ENCODE measurements around the gene NOX5.

NOX5 gene

DNA sequence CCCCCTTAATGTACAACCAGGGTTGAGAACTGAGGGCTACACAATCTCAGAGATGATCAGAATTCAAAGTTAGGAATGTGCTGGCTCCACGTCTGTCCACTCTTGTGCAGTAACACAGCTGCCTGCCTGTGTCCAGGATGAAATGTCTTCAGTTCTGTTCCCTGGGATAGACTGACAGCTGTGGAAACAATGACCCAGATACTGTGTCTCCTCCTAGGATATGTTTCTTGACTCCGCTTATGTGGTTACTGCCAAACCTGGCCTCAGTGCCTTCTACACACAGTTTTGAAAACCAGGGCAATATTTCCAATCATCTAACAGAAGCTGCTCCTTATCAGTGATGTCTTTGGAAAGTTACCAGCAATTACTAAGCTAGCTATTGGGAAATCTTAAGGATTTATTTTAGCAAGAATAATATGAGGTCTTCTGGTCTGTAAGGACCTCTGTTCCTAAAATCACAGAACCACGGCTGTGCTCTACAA, 67.6 kb downstream of the NOX5 start:
- DNase-seq (ENCODE audit: low read depth) = peak; percentile 20

DNA sequence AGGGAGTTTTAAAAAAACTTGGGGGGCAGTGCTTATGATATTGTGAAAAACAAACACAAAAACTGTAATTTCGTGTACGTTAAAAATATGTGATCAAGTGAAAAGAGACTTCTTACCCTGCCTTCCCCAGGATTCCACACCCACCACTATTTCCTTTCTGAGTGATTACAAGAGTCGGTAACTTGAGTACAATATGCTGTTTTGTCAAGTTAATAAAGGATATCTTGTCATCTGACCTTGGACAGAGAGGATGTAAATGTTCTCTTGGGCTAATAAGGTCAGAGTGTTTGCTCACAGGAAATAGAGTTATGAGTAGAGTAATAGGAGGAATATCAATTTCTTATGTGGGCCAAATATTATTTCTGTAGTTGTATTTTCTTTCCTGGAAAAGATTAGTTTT, 68.1 kb downstream of the NOX5 start:
- no peak for DNase-seq (ENCODE audit: low read depth)

DNA sequence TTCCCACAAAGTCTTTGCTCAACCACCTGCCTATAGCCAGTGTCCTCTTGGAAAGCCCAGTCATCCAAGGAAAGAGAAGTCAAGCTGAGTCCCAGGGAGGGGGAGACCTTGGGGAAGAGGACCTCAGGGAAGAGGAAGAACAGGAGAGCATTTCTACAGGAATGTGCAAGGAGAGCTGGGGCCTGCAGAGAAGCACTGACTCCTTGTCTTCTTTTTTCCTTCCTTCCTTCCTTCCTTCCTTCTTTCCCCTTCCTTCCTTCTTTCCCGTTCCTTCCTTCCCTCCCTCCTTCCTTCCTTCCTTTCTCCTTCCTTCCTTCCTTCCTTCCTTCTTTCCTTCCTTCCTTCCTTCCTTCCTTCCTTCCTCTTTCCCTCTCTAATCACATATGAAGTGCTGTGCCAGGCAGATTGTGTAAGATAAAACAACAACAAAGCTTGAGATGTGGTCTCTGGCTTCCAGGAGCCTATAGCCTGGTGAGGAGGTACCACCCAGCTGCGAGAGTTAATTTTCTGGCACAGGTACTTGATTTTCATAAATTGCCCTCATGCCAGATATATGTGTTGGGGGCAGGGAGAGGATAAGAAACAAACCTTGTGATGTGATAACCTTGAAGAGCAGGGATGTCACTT, 70.0 kb downstream of the NOX5 start:
- no peak for DNase-seq (ENCODE audit: low read depth)

DNA sequence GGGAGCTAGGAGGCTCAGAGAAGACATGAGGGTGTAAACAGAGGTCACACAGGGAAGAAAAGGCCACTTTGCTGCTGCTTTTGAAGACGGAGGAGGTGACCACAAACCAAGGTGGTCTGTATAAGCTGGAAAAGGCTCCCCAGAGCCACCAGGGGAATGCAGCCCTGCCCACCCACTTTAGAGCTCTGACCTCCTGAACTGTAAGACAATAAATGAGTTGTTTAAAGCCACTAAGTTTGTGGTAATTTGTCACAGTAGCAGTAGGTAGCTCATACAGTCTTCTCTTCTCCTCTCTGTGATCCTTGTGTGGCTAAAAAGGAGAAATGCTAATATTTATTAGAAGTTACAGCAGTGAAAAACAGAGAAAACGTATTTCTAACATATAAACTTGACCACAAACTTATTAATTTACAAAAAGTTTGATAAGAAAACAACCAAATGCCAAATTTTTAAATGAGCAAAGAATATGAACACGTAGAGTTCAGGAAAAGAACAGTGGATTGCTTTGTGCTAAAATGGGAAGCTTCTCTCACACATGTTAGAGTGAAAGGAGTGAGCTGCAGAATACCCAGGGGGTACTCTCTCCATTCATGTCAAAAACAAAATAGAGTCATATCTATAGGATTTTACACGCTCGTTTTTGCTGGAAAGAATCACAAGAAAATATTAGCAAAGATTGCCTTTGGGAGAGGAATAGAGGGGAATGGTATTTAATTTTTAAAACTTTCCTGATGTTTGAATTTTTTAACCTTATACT, 71.0 kb downstream of the NOX5 start:
- no peak for DNase-seq (ENCODE audit: low read depth)

DNA sequence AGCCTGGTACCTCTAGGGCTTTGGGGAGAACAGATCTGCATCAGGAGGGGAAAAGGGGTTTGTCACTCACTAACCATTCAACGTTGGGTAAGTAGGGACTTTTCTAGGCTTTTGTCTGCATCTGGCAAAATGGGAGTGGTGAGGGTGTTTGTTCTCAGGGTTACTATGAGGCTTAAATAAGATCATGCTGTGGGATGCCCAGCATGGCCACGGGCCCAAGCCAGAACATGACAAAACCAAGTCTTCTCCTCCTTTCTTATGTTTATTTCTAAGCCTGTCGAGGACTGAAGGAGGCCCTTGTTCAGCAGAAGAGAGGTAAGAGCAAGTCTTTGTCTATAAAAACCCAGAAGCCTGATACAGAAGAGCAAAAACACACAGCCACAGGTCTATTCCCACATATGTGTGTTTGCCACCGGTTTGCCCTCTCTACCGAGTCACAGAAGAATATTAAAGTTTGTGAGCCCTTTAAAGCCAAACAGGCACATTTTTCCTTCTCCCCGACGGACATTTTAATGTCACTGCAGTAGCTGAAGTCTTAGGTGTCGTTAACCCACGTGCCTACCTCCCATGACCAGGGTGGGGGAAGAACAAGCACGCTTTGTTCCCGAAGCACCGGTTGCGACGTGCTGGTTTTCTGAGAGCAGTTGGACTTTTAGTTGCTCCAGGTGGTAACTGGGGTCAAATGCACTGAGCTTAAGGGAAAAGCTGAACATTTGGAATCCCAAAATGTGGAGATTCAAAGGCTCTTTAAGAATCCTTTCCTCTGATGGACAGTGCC, 72.1 kb downstream of the NOX5 start:
- no peak for DNase-seq (ENCODE audit: low read depth)

DNA sequence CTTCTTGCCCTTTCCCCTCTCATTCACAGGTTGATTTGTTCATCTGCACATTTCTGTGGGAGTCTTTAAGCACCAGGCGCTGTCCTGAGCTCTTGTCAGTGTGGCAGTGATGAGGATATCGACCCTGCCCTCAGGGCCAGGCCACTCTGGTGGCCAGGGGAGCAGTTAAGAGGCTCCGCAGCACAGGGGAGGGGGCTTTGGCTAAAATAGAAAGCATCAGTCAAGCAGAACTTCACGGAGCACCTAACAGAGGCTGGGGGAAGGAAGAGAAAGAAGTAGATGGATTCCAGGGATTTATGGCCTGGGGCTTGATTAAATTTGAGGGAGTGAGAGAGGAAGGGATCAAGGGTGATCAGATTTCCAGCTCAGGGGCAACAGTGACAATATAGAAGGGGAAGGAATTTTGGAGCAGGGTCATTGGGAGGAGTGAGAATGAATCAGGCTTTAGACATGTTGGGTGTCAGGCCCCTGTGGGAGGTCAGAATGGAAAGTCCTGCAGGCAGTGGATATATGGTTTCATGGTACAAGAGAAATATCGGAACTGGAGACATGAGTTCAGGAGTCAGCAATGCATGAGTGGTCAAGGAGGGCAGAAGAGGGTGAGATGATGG, 73.0 kb downstream of the NOX5 start:
- DNase-seq (ENCODE audit: low read depth) = no peak

DNA sequence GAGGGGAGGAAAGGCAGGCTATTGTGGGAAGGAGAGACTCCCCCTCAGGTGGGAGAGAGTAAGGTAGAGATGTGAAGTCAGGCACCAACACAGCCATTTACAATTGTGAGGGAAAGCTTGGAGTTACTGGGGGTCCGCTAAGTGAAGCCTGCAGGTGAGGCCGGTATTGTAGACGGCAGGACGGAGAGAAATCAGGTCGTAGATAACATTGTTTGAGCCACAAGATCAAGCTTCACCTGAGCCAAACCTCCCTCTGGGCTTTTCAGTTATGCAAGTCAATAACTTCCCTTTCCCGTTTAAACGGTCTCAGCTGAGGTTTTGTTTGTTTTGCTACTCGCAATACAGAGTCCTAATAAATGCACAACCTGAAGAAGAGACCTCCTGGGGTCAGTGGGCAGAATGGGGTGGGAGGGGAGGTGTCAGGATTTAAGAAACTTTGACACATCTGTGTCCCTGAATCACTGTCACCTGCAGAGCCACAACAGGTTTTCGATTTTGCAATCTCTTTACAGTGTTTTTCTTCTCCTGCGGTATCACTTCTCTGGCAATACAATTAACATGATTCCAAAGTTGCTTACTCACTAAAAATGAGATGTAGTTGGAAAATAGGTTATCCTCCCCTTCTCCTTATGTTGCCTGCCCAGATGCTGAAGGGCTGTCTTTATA, 73.9 kb downstream of the NOX5 start:
- no peak for DNase-seq (ENCODE audit: low read depth)

DNA sequence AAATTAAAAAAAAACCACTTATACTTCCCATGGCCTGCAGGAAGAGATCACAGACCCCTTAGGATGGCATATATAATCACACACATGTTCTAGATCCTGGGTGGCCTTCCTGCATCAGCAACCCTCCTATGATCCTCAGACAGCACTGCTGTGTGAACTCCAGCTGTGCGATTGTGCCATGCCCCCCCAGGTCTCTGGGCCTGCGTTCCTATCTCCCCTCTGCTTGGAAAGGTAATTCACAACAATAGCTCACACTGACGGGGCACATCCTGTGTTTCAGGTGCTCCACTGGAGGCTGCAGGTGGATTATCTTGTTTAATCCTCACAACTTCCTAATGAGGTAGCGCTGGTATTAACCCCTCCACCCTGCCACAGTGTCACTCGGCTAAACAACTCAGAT, 74.8 kb downstream of the NOX5 start:
- no peak for DNase-seq (ENCODE audit: low read depth)

DNA sequence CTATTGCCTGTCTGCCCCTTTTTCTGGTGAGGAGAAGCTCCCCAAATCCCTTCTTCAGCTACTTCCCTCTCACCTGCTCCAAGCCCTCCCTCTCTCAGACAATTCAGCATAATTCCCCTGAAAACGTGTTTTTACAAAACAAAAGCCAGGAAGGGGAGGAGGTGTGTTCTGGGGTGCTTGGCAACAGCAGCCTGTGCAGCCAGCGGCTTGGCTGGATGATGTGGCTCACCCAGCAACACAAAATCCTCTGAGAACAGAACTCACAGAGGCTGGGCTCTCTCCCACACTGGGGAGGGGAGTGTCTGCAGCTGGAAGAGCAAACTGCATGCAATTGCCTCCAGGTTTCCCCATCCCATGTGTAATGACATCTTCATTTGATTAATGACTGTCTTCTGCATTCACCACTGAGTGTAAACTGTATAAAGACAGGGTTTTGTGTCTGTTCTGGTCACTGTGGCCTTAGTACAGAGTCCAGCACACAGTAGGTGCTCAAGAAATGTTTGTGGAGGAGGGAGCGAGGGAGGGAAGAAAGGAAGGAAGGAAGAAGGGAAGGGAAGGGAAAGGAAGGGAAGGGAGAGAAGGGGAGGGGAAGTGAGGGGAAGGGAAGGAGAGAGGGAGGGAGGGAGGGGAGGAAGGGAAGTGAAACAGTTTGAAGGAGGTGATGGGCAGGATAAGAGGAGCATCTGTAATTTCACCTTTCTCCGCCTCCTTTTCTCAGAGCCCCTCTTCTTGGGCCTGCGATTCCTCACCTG, 75.9 kb downstream of the NOX5 start:
- DNase-seq (ENCODE audit: low read depth) = peak; percentile 23

DNA sequence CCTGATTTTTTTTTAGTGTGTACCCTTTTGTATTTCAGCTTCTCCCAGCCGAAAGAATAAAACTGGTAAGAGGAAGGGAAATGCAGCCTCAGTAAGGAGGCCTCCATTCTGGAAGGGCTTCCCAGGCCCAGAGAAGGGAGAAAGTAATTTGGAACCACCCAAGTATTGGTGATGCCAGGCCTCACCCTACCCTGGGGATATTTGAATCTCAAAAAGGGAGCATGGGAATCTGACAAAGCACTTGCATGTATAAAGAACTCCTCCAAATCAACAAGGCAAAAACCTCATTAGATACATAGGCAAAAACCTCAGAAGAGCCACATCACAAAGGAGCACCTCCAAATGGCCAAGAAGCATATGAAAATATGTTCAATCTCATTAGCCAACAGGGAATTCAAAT, 77.2 kb downstream of the NOX5 start:
- no peak for DNase-seq (ENCODE audit: low read depth)

DNA sequence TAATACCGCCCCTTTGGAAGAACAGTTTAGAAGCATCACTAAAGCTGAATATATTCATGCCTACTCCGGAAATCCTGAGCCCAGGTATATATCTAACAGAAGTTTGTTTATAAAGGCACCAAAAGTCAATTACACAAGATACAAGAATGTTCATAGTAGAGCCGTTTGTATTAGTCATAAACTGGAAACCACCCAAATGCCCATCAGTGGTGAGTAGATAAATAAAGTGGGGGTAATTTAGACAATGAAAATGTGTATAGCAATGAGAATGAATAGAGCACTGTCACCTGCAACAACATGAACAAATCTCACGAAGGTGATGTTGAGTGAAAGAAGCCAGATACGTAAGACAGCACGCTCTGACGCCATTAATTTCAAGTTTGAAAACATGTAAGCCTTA, 77.7 kb downstream of the NOX5 start:
- no peak for DNase-seq (ENCODE audit: low read depth)

DNA sequence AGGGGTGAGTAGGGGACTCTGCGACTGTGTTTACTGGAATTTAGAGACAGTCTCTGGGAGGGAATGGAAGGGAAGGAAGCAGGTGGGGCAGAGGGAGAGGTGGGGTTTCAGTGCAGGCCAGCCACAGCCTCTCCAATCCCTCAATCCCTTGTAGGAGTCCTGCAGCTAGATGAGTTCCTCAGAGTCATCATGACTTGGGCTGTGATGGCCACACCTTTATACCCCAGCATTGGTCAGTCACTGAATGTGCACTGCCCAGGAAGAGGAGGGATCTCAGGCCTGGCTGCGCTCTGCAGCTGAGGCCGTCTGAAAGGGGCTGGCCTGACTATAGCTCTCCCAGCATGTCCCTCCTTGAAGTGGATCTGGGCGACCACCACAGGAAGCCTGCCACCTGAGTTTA, 78.6 kb downstream of the NOX5 start:
- no peak for DNase-seq (ENCODE audit: low read depth)

DNA sequence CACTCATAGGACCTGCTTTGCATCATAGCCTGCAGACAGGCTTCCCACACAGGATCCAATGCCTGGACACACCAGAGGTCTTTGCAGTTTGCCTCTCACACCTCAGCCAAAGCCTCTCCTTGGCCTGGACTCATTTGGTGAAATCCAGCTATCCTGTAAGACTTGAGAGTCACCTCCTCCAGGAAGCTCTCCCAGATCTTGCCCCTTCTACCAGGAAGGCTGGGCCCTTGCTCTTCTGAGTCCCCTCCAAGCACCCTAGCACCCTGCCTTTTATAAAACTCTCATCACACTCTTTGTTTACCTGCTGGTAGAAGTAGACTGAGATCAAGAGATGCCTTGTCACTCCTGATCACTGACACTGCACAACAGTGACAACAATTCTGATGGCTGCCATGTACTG, 79.1 kb downstream of the NOX5 start:
- no peak for DNase-seq (ENCODE audit: low read depth)

DNA sequence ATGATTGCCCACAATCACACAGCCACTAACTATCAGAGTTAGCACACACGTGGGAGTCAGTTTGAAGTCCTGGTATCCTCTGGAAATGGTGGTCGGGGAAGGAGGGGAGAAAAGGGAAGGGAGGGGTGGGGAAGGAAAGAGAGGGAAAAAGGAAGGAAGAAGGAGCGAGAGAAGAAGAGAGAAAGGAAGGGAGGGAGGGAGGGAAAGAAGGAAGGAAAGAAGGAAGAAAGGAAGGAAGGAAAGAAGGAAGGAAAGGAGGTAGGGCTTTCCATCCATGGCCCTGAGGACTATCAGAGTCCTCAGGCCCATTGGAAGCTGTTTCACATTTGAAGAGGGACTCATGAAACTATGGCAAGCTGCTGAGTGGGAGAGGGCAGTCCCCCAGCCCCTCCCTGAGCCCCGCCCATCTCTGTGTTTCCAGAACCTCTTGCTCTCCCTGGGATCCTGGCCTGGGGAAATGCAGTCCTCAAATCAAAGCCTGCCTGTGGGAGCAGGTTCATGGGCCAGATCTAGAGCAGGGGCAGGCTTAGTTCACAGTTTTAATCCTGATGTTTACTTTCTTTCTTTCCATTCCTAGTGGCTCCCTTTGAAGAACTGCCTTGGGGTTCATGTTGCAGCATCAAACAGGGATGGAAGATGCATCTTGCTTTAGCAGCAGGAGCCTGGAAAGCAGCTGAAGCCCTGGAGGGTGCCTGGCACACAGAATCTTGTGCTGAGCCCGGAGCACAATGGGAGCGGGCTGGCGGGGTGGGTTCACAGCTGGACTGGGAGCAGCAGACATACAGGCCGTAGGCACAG, 79.8 kb downstream of the NOX5 start:
- no peak for DNase-seq (ENCODE audit: low read depth)

DNA sequence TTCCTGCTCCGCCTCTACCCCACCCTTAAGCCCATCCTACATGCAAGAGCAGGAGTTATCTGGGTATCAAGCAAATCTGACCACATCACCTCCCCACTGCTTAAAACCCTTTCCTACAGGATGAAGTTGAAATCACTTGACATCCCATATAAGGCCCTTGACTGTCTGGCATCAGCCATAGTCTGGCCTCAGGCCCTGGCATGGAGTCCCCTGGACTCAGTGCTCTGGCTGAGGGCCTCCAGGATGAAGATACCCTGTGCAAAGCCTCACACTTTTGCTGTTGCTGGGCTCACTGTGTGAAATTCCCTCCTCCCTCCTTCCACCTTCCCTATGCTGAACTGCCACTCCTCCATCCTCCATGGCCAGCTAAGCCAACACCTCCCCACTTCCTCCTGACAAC, 80.8 kb downstream of the NOX5 start:
- DNase-seq (ENCODE audit: low read depth) = no peak

DNA sequence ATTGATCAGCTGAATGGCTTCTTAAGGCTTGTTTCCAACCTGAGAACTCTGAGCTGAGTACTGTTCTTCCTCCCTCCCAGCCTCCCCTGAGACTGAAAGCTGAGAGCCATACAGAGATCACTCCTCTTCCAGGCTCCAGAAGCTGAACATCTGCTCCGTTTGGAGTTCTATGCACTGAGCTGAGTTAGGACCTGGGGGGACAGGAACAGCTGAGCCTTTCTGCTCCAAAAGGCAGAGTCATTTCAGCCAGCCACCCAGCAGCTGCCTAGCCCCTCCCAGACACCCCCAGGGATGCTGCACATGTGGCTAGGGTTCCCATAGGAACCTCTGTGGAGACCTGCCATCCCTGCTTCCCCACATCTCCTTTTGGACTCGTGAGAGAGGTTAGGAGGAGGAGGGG, 81.7 kb downstream of the NOX5 start:
- DNase-seq (ENCODE audit: low read depth) = no peak

DNA sequence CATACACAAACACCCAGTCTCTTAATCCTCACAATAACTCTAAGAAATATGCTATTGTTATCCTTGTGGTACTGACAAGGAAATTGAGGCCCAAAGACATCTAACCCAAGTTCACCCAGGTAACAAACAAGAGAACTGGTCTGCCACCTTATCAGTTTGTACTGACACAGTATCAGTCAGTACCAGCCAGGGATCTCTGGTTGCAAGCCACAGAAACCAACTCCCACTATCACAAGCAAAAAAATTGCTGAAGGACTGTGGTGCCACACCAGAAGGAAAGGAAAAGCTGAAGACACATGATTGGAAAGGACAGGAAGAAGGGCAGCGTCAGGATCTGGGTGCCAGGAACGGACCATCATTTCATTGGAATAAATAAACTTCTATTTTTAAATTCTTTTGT, 82.1 kb downstream of the NOX5 start:
- no peak for DNase-seq (ENCODE audit: low read depth)

DNA sequence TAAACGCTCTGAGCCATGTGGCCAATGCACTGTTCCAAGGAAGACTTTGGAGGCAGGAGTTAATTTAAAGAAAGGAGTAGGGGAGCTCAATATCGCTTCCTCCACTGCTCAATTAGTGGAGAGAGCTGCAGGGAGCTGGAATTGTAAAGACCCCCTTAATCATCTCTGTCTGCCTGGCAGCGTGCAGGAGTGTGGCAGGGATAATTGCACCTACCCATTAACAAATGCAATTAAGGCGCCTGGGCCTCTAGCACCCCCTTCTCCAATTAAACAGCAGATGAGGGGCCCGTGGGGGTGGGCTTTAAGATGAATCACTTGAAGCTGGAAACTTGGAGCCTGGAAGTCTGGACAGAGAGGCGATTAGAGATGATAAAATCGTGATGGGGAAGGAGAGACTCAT, 84.3 kb downstream of the NOX5 start:
- no peak for DNase-seq (ENCODE audit: low read depth)

DNA sequence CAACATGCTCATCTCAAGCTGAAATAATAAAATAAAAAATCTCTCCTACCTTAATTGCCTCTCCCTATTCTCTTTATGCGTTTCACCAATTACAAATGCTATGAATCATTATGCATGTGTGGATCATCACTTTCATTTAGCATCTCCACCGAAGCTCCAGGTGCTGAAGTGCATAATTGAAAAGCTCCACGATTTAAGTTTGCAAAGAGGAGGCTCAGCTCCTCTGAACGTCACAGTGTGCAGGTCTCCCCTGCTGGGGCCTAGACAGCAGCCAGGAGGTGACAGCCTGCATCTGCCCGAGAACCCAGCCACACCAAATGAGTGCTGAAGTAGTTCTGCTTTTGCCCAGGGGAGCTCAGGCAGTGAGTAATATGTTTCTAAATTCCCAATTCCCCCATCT, 85.4 kb downstream of the NOX5 start:
- no peak for DNase-seq (ENCODE audit: low read depth)

DNA sequence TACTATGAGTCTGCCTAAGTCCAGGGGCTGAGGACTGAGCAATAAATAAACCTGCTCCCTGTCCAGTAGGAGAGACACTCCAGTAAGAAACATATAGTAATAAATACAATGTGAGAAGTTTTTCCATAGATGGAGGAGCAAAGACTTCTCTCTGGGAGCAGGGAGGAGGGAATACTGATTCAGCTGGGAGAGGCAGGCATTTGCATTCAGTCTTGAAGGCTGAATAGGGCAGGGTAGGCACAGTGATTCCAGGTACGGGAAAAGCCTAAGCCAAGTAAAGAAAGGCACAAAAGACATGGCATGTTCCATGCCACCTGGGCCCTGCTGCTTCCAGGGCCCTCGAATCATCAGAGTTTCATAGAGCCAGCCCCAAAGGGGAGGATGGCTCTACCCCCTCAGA, 86.3 kb downstream of the NOX5 start:
- no peak for DNase-seq (ENCODE audit: low read depth)
